AG04450 (cell line): Measurements from ENCODE around the gene IST1. TPM values are rescaled to one million over a fixed set of nuclear protein-coding genes. Genes with fewer than 3 reads are reported as not detected.

Experiments used
- CTCF ChIA-PET: fragments of 300-600, 350-600 bp; formaldehyde crosslinking; extraction: SDS; loops from one replicate; lab custom pipeline; 2022; ENCODE audit warnings: antibody characterized with exemption, inconsistent platforms; lab: Charles Lee
- POLR2A ChIA-PET: fragments of 350-600 bp; formaldehyde crosslinking; extraction: SDS; loops from one replicate; lab custom pipeline; 2021; ENCODE audit warnings: antibody characterized with exemption, inconsistent platforms; lab: Yijun Ruan, JAX
- DNase-seq: peaks from one replicate; pipeline ENCODE4 v3.0.0-alpha.2; 2011; ENCODE audit warnings: low read depth, low spot score
- H3K27ac ChIP-seq: one replicate; pipeline ENCODE4 v1.5.1; 2012; ENCODE audit warnings: low read depth, low read length, control low read depth
- H3K27me3 ChIP-seq: one replicate; pipeline ENCODE4 v1.6.0; 2012; ENCODE audit warnings: low read length; ENCODE audit not compliant: control insufficient read depth, insufficient read depth
- H3K4me3 ChIP-seq: 2 replicates; pipeline ENCODE4 v1.5.1; 2011; ENCODE audit warnings: mild to moderate bottlenecking, low read depth, low read length, control low read depth
- H3K9me3 ChIP-seq: 2 replicates; pipeline ENCODE4 v1.5.1; 2012; ENCODE audit warnings: low read length; ENCODE audit not compliant: control insufficient read depth, insufficient read depth
- CTCF ChIP-seq: IDR thresholded peaks from 2 replicates; pipeline ENCODE4 v1.5.1; 2011; ENCODE audit warnings: low read depth, low read length, control low read depth, inconsistent platforms
- polyA plus RNA-seq: library from polyadenylated mRNA; depleted of rRNA; stranded (reverse); fragments of >200 nt; gene quantifications from 2 replicates; pipeline ENCODE4 v1.2.3, GENCODE V29; 2011

Gene IST1
- polyA plus RNA-seq, 1 experiment: 260 TPM

- Histone ChIP-seq H3K27me3 (peaks cover 6% of the 10 kb centered on the region), H3K9me3 (no peaks in the 10 kb centered on the region), H3K4me3 (no peak overlapping the region), H3K27ac (no peak overlapping the region)
- POLR2A ChIA-PET: no interaction called here
- TF ChIP-seq CTCF: no peak
- no peak for DNase-seq
- CTCF ChIA-PET: interaction anchor here (0.7 kb wide), 1 partner anchor 113 kb away, joined by 4 read pairs; no protein-coding TSS in a partner anchor
Measured at GRCh38 chr16:71966932-71967331, 71.6 kb downstream of the IST1 start.

DNA sequence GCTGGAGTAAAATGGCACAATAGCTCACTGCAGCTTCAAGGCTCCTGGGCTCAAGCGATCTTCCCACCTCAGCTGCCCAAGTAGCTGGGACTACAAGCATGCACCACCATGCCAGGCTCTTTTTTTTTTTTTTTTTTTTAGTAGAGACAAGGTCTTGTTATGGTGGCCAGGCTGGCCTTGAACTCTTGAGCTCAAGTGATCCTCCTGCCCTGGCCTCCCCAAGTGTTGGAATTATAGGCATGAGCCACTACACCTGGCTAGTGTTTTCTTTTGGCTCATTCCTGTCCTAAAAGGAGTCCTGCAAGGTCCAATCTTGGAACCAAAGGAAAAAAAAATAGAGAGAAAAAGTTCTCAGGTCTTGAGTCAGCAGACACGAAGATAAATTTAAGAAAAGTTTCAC lies 74.0 kb downstream of the IST1 start:
- Histone ChIP-seq H3K9me3 (no peaks in the 10 kb centered on the region), H3K27me3 (peaks cover 6% of the 10 kb centered on the region), H3K27ac (no peak overlapping the region), H3K4me3 (no peak overlapping the region)
- TF ChIP-seq CTCF: no peak
- DNase-seq: no peak
- ChIA-PET POLR2A (no interaction called here), CTCF (interaction anchor here (0.6 kb wide), 1 partner anchor 8 kb away, joined by 3 read pairs; no protein-coding TSS in a partner anchor)

GRCh38 chr16:71971571-71971970 lies 76.2 kb downstream of the IST1 start:
- POLR2A ChIA-PET: no interaction called here
- no peak for TF ChIP-seq CTCF
- CTCF ChIA-PET: interaction anchor here (6.5 kb wide), 1 partner anchor 10 kb away, joined by 26 read pairs; no protein-coding TSS in a partner anchor
- Histone ChIP-seq H3K9me3 (no peaks in the 10 kb centered on the region), H3K4me3 (no peak overlapping the region), H3K27me3 (peaks cover 5% of the 10 kb centered on the region), H3K27ac (no peak overlapping the region)
- DNase-seq: no peak

GRCh38 chr16:71972356-71972755 lies 77.0 kb downstream of the IST1 start:
- Histone ChIP-seq H3K4me3 (no peak overlapping the region), H3K9me3 (no peaks in the 10 kb centered on the region), H3K27me3 (peaks cover 2% of the 10 kb centered on the region), H3K27ac (no peak overlapping the region)
- TF ChIP-seq CTCF: no peak
- CTCF ChIA-PET: interaction anchor here (1.0 to 6.5 kb wide), 2 partner anchors 9 to 11 kb away, joined by 3 to 26 read pairs; no protein-coding TSS in a partner anchor
- no peak for DNase-seq
- POLR2A ChIA-PET: no interaction called here

DNA sequence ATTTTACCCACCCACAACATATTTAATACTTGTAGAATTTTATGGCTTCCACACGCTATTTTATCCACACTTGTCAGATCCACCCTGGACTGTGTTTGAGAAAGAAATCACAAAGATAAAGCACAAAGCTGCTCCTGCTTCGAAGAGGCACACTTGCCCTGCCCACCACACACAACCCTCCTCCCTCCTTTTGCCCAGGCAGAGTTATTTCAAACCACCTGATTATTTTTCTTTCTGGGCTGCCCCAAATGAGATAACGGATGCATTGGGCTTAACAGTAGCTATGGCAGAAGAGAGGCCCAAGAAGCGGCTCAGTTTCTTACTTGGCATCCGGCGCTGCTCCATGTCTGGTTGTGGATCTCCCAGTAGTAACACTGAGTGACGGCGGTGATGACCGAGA lies 77.7 kb downstream of the IST1 start:
- Histone ChIP-seq H3K27me3 (peaks cover 2% of the 10 kb centered on the region), H3K4me3 (no peak overlapping the region), H3K9me3 (no peaks in the 10 kb centered on the region), H3K27ac (no peak overlapping the region)
- DNase-seq: no peak
- POLR2A ChIA-PET: no interaction called here
- CTCF ChIA-PET: interaction anchor here (1.0 to 6.5 kb wide), 2 partner anchors 8 to 12 kb away, joined by 3 to 26 read pairs; no protein-coding TSS in a partner anchor
- TF ChIP-seq CTCF: no peak
